Parathyroid adenoma (tissue), 2 donors: ENCODE data around the gene SMAD3.

Source experiments
- H2AFZ ChIP-seq: fragments of 300-600 bp; sonication (generic); one replicate; pipeline ENCODE4 v1.7.0; 2017; ENCODE audit warnings: antibody characterized with exemption, mild to moderate bottlenecking
- H3K27ac ChIP-seq: fragments of 300-600 bp; sonication (generic); one replicate; pipeline ENCODE4 v1.7.0; 2017
- H3K27me3 ChIP-seq: fragments of 300-600 bp; sonication (generic); one replicate; pipeline ENCODE4 v1.7.0; 2017; ENCODE audit warnings: low read length; ENCODE audit not compliant: control insufficient read depth, insufficient read depth
- H3K36me3 ChIP-seq: fragments of 300-600 bp; sonication (generic); one replicate; pipeline ENCODE4 v1.7.0; 2017; ENCODE audit warnings: low read length; ENCODE audit not compliant: control insufficient read depth, insufficient read depth
- H3K4me1 ChIP-seq: fragments of 300-600 bp; sonication (generic); one replicate; pipeline ENCODE4 v1.7.0; 2017; ENCODE audit warnings: control low read depth
- H3K4me2 ChIP-seq: fragments of 300-600 bp; sonication (generic); one replicate; pipeline ENCODE4 v1.7.0; 2017; ENCODE audit warnings: low read length
- H3K4me3 ChIP-seq: fragments of 300-600 bp; sonication (generic); one replicate; pipeline ENCODE4 v1.7.0; 2017; ENCODE audit warnings: low read depth, low read length
- H3K79me2 ChIP-seq: fragments of 300-600 bp; sonication (generic); one replicate; pipeline ENCODE4 v1.7.0; 2017; ENCODE audit warnings: control low read depth
- H3K9ac ChIP-seq: fragments of 300-600 bp; sonication (generic); one replicate; pipeline ENCODE4 v1.7.0; 2017; ENCODE audit warnings: mild to moderate bottlenecking
- H3K9me3 ChIP-seq: fragments of 300-600 bp; sonication (generic); one replicate; pipeline ENCODE4 v1.7.0; 2017; ENCODE audit warnings: low read length; ENCODE audit not compliant: control insufficient read depth
- TF ChIP-seq, protein P1 (sequence below): fragments of 300-600 bp; sonication (generic); IDR thresholded peaks from one replicate; pipeline ENCODE4 v1.7.0; 2017; ENCODE audit warnings: antibody characterized with exemption, mild to moderate bottlenecking
- donor health status: primary hyperparathyroidism.

Gene SMAD3

GRCh38 chr15:67230504-67230903 is 165.1 kb downstream of the SMAD3 start:
- Histone ChIP-seq H3K4me1 (no peaks in the 10 kb centered on the region), H3K4me3 (no peak overlapping the region), H3K79me2 (peaks cover 4% of the 10 kb centered on the region), H3K36me3 (no peaks in the 10 kb centered on the region), H3K9me3 (no peaks in the 10 kb centered on the region), H3K27me3 (no peaks in the 10 kb centered on the region), H3K27ac (no peak overlapping the region), H2AFZ (no peak overlapping the region), H3K4me2 (no peak overlapping the region), H3K9ac (no peak overlapping the region)
- TF ChIP-seq, protein P1, sequence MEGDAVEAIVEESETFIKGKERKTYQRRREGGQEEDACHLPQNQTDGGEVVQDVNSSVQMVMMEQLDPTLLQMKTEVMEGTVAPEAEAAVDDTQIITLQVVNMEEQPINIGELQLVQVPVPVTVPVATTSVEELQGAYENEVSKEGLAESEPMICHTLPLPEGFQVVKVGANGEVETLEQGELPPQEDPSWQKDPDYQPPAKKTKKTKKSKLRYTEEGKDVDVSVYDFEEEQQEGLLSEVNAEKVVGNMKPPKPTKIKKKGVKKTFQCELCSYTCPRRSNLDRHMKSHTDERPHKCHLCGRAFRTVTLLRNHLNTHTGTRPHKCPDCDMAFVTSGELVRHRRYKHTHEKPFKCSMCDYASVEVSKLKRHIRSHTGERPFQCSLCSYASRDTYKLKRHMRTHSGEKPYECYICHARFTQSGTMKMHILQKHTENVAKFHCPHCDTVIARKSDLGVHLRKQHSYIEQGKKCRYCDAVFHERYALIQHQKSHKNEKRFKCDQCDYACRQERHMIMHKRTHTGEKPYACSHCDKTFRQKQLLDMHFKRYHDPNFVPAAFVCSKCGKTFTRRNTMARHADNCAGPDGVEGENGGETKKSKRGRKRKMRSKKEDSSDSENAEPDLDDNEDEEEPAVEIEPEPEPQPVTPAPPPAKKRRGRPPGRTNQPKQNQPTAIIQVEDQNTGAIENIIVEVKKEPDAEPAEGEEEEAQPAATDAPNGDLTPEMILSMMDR: no peak

- Histone ChIP-seq H3K4me3 (no peak overlapping the region), H3K9ac (no peak overlapping the region), H3K79me2 (peaks cover 4% of the 10 kb centered on the region), H2AFZ (no peak overlapping the region), H3K36me3 (no peaks in the 10 kb centered on the region), H3K27ac (no peak overlapping the region), H3K9me3 (no peaks in the 10 kb centered on the region), H3K4me1 (no peaks in the 10 kb centered on the region), H3K27me3 (no peaks in the 10 kb centered on the region), H3K4me2 (no peak overlapping the region)
- TF ChIP-seq, protein P1: no peak
Observed at GRCh38 chr15:67232591-67232990, 167.2 kb downstream of the SMAD3 start.

DNA sequence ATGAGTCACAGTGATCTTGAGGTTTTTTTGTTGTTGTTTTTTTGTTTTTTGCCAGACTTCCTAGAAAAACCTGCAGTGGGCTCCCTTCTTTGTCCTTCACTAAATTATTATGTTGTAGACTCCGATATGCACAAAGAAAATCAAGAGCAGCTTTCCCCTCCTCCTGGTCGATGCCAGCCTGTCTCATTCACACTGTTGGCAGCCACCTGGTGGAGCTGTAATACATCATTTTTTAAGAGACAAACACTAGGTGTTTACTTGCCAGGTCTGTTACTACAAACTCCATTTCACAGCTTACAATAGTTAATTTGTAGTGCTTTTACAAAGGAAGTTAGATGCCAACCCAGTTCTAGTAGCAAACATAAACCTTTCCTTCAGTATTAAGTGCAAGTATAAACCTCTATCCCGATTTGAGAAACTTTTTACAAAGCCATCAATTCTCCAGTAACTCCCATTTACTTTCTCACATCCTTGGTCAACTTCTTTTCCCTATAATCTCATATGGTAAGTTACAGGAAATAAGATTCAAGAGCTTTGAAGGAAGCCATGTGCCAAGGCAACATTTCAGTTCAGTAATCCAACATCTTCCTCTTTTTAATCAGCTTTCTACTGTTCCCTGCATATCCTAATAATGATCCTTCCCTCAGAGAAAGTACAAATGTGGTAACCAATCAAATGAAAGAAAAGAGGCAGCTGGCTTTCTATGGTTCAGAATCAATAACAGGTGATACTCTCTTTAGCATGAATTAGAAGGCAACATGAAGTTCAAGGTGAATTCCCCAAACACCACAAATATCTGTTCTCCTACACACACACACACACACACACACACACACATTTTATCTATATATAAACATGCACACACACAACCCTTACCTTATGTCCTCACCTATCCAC is 175.1 kb downstream of the SMAD3 start:
- Histone ChIP-seq H3K27ac (no peak overlapping the region), H3K9ac (no peak overlapping the region), H2AFZ (no peak overlapping the region), H3K36me3 (no peaks in the 10 kb centered on the region), H3K79me2 (peaks cover 2% of the 10 kb centered on the region), H3K27me3 (no peaks in the 10 kb centered on the region), H3K9me3 (no peaks in the 10 kb centered on the region), H3K4me3 (no peak overlapping the region), H3K4me1 (no peaks in the 10 kb centered on the region), H3K4me2 (no peak overlapping the region)
- TF ChIP-seq, protein P1: peak; percentile 21

GRCh38 chr15:67241132-67241855 is 175.9 kb downstream of the SMAD3 start:
- Histone ChIP-seq H3K4me2 (no peak overlapping the region), H2AFZ (no peak overlapping the region), H3K9me3 (no peaks in the 10 kb centered on the region), H3K79me2 (peaks cover 2% of the 10 kb centered on the region), H3K4me3 (no peak overlapping the region), H3K27ac (no peak overlapping the region), H3K4me1 (no peaks in the 10 kb centered on the region), H3K27me3 (no peaks in the 10 kb centered on the region), H3K9ac (no peak overlapping the region), H3K36me3 (no peaks in the 10 kb centered on the region)
- TF ChIP-seq, protein P1: no peak
